ENCODE data around the gene UROS.

Gene UROS

DNA sequence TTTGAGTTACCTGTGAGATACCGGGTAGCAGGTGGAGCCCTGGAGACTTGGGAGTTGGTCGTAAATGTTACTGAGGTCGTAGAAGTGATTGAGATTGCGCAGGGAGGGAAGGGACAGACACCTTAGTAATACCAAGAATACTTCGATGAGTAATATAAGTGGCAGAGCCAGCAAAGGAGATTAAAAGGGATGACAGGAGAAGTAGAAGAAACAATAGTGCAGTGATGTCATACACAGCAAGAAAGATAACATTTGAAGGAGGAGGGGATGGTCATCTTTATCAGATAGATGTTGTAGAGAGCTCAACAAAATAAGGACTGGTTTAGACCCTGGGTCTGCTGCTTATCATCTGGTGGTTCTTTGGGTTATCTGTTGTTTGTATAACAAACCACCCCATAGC, 5.3 kb upstream of the UROS start:
- no peak for DNase-seq

- DNase-seq, result no peak
These were observed 4.1 kb upstream of the UROS start for GRCh38 chr10:125827133-125827532.

- DNase-seq, result no peak
These were observed 1.7 kb upstream of the UROS start for GRCh38 chr10:125824736-125825135.

DNA sequence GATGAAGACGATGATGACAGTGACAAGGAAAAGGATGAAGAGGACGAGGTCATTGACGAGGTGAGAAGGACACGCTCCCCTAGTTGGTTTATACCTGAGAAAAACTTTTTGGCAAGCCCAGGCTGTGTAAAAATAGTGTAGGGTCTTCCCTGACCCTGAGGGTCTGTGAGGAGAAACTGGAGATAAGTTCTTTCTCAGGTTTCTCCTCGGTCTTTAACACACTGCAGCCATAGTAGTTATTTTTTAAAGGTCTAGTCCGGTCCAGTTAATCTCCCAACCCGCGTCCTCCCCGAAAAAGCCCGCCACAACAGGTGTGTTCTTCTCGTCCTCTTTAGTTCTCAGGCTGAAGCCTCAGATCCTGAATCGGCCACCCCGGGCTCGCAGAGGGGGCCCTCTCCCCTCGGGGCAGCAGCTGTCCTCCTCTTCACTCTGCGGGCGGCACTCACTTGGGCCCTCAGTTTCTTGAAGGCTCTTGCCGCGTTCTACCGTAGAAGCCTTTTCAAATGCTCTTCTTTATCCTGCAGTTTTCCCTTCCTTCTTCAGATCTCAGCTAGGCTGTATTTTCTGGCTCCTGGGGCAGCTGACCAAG, 699 bp upstream of the UROS start:
- no peak for DNase-seq

- DNase-seq, result no peak
These were observed 2.4 kb downstream of the UROS start for GRCh38 chr10:125820701-125821100.

- DNase-seq, result no peak
These were observed 5.6 kb downstream of the UROS start for GRCh38 chr10:125817337-125817946.

DNA sequence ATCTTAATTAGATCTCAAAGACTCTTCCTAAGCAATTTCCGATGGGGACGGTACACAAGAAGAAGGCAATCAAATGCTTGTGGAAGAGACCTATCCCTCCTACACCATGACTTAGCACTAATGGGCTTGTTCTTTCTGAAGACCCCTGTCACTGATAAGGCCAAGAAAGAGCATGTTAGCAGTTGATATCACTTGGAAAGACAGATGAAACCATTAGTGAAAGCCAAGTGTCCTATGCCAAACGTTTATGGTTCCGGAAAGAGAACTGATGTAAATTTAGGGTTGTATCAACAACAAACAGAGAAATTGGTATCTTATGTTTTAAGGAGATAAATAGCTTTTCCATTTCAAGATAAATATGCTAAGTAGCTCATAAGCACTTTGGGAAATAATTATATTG, 6.5 kb downstream of the UROS start:
- DNase-seq, result no peak

GRCh38 chr10:125815764-125816163, 7.3 kb downstream of the UROS start:
- no peak for DNase-seq

- DNase-seq, result no peak
These were observed 10.8 kb downstream of the UROS start for GRCh38 chr10:125812128-125812750.

- DNase-seq, result no peak
These were observed 11.8 kb downstream of the UROS start for GRCh38 chr10:125811251-125811650.

DNA sequence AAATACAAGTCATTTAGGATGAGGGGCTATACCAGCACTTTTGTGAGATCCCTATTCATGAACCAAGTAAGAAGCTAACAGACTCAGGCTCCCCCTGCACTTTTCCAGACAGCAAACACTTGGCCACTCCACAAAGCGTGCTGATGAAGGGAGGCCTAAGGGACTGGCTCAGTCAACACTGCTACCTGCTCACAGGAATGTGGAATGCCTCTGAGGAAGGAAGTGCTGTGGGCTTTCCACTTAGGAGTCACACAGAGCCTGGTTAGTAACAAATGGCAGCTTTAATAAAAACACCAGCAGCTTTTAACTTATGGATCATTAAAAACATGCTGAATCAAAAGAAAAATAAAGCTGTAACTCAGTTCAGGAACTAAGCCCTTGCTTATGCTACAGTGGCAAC, 15.0 kb downstream of the UROS start:
- no peak for DNase-seq

DNA sequence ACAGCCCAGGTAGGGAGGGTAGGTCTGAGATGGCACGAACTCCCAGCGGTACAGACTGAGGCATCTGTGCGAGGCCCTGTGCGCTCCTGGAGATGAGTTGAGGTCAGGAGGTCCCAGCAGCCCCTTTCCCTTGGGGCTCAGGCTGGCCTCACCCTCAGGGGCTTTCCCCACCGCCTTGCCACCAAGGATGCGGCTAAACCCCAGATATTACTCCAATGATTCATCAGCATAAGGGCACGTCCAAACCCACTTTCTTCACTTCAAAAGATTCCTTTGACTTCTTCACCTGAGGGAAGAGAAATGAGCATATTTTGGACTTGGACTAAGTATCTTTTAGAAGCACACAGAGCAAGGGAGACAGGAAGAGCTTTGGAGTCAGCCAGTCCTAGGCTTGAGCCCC, 20.3 kb downstream of the UROS start:
- DNase-seq, result no peak

DNA sequence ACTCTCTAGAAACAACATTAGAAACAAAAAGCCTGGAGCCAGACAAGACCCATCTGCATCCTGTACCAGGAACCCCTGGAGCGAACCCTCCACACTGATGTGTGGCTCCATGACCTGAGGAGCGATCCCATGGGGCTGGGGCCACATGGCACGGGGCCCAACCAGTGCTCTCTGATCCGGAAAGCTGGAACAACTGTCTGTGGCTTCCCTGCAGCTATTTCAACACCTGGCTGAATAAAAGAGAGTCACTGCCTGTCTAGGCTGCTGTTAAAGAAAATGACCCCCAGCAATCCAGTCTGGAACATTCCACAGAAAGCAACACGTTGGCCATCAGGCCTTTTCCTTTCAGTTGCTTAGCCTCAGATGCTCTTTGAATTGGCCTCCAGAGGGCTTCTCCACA, 20.9 kb downstream of the UROS start:
- DNase-seq, result no peak

- DNase-seq, result no peak
These were observed 21.5 kb downstream of the UROS start for GRCh38 chr10:125801574-125801973.

GRCh38 chr10:125799451-125800182, 23.4 kb downstream of the UROS start:
- DNase-seq, result no peak

DNA sequence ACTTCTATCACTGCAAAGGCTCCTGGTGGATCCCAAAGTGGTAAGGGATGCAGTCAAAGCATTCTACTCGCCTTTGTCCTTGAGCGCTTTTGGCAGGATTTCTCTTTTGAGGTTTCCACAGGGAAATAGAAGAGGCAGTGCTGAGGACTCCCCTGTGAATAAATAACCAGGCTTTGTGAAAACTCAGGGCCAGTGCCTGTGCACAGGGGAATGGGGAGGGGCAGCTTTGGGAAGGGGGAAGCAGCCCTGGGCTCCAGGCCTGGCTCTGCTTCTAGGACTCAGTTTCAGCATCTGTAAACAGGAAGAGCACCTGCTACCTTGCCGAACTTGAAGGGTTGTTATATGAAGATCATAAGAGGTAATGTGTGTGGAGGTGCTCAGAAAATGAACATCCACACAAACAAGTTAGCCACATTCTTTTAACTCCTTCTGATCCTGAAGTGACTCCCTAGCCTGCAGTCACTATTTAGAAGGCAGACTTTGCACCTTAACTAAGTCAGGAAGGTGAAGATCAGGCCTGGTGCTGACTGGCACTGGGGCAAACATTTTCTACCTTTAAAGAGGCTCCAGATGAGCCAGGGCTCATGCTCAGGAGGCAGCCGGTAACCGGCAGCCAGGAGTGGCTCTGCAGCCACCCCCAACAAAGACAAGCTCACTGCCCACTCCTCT, 24.9 kb downstream of the UROS start:
- no peak for DNase-seq

DNA sequence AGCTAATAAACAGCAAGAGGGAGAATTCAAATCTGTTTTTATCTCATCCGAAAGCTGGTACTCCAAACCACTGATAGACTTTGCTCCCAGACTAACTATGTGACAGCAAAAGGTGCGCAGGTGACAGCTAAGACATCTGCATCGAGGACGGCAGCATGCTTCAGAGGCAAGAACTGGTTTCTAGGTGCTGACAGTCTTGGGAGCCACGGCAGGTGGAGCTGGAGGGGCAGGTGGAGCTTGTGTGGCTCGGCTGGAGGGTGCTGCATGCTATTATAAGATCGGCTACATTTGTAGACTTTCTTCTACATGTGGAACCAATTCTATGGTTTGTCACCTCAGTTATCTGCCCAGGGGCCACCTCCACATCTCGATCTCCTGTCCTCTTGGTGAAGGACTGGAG, 25.6 kb downstream of the UROS start:
- no peak for DNase-seq

GRCh38 chr10:125795637-125796190, 27.3 kb downstream of the UROS start:
- DNase-seq, result no peak

GRCh38 chr10:125795128-125795527, 27.9 kb downstream of the UROS start:
- no peak for DNase-seq

DNA sequence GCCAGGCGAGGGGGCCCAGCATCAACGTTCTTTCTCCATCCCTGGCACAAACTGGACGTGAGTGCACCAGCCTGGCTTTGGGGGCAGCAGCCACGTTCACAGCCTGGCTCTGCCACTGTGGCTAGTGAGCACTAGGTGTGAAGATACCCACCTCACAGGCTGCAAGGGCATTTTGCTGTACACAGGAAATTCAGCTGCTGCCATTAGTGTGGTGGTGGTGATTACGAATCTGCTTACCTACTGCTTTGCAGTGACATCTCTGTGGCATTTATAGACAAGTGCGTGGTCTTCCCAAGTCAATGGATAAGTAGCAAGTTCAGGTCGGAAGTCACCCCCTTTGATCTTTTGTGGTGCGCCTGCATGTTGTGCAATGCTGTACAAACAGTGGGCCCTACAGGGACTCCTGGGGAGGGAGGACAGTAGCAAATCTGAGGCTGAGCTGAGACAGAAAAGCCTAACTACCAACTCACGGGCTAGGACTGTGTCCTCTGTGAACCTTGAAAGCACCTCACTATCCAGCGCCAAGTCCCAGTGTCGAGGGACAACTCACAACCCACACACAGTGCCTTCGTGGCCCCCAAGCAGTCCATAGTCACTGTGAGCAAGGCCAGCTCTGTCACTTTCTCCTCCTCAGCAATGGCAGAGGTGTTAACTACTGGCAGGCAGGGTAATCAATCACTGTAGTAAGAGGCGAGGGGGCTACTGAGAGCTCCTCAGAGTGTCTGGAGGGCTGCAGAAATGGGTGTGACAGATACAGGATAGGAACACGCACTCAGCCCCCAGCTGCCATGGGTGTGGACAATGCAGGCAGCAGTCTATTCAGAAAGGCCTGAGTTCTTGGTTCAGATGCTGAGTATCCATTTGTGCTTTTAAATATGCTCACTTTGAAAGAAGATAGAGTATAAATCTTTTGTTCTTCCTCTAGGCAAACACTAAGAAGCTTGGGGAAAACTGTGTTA, 30.4 kb downstream of the UROS start:
- no peak for DNase-seq

- no peak for DNase-seq
These were observed 34.7 kb downstream of the UROS start for GRCh38 chr10:125788156-125789034.
